ENCODE data around the gene TMEM266. TPM values are rescaled to one million over a fixed set of nuclear protein-coding genes. Genes with fewer than 3 reads are reported as not detected.

TMEM266 gene
- total and polyA plus RNA-seq, 3 donors from 2014 or later = 4.2 to 12.4 (median 6.0) TPM

GRCh38 chr15:76176487-76177085 lies 116.8 kb downstream of the TMEM266 start:
- H3K4me3 ChIP-seq = no peak overlapping the region
- 93 to 95% methylated on average over 3 to 15 of the region's 15 CpGs for WGBS, 2 donors
- TF ChIP-seq, protein P1, sequence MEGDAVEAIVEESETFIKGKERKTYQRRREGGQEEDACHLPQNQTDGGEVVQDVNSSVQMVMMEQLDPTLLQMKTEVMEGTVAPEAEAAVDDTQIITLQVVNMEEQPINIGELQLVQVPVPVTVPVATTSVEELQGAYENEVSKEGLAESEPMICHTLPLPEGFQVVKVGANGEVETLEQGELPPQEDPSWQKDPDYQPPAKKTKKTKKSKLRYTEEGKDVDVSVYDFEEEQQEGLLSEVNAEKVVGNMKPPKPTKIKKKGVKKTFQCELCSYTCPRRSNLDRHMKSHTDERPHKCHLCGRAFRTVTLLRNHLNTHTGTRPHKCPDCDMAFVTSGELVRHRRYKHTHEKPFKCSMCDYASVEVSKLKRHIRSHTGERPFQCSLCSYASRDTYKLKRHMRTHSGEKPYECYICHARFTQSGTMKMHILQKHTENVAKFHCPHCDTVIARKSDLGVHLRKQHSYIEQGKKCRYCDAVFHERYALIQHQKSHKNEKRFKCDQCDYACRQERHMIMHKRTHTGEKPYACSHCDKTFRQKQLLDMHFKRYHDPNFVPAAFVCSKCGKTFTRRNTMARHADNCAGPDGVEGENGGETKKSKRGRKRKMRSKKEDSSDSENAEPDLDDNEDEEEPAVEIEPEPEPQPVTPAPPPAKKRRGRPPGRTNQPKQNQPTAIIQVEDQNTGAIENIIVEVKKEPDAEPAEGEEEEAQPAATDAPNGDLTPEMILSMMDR (IDR thresholded peaks at IDR 0.05) = no peak
- TF ChIP-seq POLR2A (IDR thresholded peaks at IDR 0.05) = no peak
- H3K4me1 ChIP-seq = peaks cover 4% of the 10 kb centered on the region
- H3K36me3 ChIP-seq (ENCODE audit: low read depth, missing control alignments) = no peaks in the 10 kb centered on the region
- no peaks in the 10 kb centered on the region for H3K27me3 ChIP-seq
- no peaks in the 10 kb centered on the region for H3K9me3 ChIP-seq
- no peak for DNase-seq
- H3K27ac ChIP-seq = no peak overlapping the region
- intact Hi-C loops (cut with DNase I; ENCODE audit: low total_unique reads) = no loop called here

GRCh38 chr15:76177491-76178040 lies 117.8 kb downstream of the TMEM266 start:
- Histone ChIP-seq H3K27me3 (no peaks in the 10 kb centered on the region), H3K36me3 (ENCODE audit: low read depth, missing control alignments) (no peaks in the 10 kb centered on the region), H3K9me3 (no peaks in the 10 kb centered on the region), H3K4me3 (no peak overlapping the region), H3K4me1 (peaks cover 4% of the 10 kb centered on the region), H3K27ac (no peak overlapping the region)
- no peak for DNase-seq
- intact Hi-C loops (cut with DNase I; ENCODE audit: low total_unique reads) = no loop called here
- 49 to 84% methylated on average over 9 to 15 of the region's 15 CpGs for WGBS, 2 donors
- no peak for TF ChIP-seq POLR2A (IDR thresholded peaks at IDR 0.05)
- TF ChIP-seq, protein P1 (IDR thresholded peaks at IDR 0.05) = no peak

GRCh38 chr15:76178296-76179000 lies 118.7 kb downstream of the TMEM266 start:
- no peaks in the 10 kb centered on the region for H3K27me3 ChIP-seq
- H3K9me3 ChIP-seq = no peaks in the 10 kb centered on the region
- H3K4me3 ChIP-seq = no peak overlapping the region
- no peak for DNase-seq
- H3K36me3 ChIP-seq (ENCODE audit: low read depth, missing control alignments) = no peaks in the 10 kb centered on the region
- 39 to 58% methylated on average over 17 to 21 of the region's 21 CpGs for WGBS, 2 donors
- no peak for TF ChIP-seq POLR2A (IDR thresholded peaks at IDR 0.05)
- TF ChIP-seq, protein P1 (IDR thresholded peaks at IDR 0.05) = no peak
- peaks cover 4% of the 10 kb centered on the region for H3K4me1 ChIP-seq
- intact Hi-C loops (cut with DNase I; ENCODE audit: low total_unique reads) = no loop called here
- H3K27ac ChIP-seq = no peak overlapping the region

- DNase-seq = no peak
- Histone ChIP-seq H3K4me1 (peaks cover 4% of the 10 kb centered on the region), H3K36me3 (ENCODE audit: low read depth, missing control alignments) (no peaks in the 10 kb centered on the region), H3K27ac (no peak overlapping the region), H3K9me3 (no peaks in the 10 kb centered on the region), H3K27me3 (no peaks in the 10 kb centered on the region), H3K4me3 (no peak overlapping the region)
- intact Hi-C loops (cut with DNase I; ENCODE audit: low total_unique reads) = no loop called here
- TF ChIP-seq, protein P1 (IDR thresholded peaks at IDR 0.05) = no peak
- no peak for TF ChIP-seq POLR2A (IDR thresholded peaks at IDR 0.05)
- 93 to 96% methylated on average over 2 to 4 of the region's 4 CpGs for WGBS, 2 donors
Measured at GRCh38 chr15:76179023-76179422, 119.2 kb downstream of the TMEM266 start.

Measured in testis (tissue), 3 donors.